ENCODE data around the gene PTPRN2. TPM values are rescaled to one million over a fixed set of nuclear protein-coding genes. Genes with fewer than 3 reads are reported as not detected.

PTPRN2 gene
- total and polyA plus RNA-seq, 8 donors: 12.2 to 49.2 (median 31.8) TPM

GRCh38 chr7:157952050-157952667 is 635.5 kb downstream of the PTPRN2 start:
- no peaks in the 10 kb centered on the region for H3K36me3 ChIP-seq
- no peak overlapping the region for H3K4me3 ChIP-seq
- no peak for FAIRE-seq
- peaks cover 0 to 4% (median 0%) of the 10 kb centered on the region in 4 donors for H3K9me3 ChIP-seq
- WGBS, 2 donors: 86 to 90% methylated on average over 21 of the region's 21 CpGs
- no peak for DNase-seq
- intact Hi-C loops (cut with DNase I): no loop called here
- H3K27ac ChIP-seq: no peak overlapping the region
- ATAC-seq: no peak
- no peaks in the 10 kb centered on the region for H3K27me3 ChIP-seq
- H3K4me1 ChIP-seq: no peaks in the 10 kb centered on the region
- TF ChIP-seq, protein P1, sequence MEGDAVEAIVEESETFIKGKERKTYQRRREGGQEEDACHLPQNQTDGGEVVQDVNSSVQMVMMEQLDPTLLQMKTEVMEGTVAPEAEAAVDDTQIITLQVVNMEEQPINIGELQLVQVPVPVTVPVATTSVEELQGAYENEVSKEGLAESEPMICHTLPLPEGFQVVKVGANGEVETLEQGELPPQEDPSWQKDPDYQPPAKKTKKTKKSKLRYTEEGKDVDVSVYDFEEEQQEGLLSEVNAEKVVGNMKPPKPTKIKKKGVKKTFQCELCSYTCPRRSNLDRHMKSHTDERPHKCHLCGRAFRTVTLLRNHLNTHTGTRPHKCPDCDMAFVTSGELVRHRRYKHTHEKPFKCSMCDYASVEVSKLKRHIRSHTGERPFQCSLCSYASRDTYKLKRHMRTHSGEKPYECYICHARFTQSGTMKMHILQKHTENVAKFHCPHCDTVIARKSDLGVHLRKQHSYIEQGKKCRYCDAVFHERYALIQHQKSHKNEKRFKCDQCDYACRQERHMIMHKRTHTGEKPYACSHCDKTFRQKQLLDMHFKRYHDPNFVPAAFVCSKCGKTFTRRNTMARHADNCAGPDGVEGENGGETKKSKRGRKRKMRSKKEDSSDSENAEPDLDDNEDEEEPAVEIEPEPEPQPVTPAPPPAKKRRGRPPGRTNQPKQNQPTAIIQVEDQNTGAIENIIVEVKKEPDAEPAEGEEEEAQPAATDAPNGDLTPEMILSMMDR (IDR thresholded peaks at IDR 0.05): no peak

DNA sequence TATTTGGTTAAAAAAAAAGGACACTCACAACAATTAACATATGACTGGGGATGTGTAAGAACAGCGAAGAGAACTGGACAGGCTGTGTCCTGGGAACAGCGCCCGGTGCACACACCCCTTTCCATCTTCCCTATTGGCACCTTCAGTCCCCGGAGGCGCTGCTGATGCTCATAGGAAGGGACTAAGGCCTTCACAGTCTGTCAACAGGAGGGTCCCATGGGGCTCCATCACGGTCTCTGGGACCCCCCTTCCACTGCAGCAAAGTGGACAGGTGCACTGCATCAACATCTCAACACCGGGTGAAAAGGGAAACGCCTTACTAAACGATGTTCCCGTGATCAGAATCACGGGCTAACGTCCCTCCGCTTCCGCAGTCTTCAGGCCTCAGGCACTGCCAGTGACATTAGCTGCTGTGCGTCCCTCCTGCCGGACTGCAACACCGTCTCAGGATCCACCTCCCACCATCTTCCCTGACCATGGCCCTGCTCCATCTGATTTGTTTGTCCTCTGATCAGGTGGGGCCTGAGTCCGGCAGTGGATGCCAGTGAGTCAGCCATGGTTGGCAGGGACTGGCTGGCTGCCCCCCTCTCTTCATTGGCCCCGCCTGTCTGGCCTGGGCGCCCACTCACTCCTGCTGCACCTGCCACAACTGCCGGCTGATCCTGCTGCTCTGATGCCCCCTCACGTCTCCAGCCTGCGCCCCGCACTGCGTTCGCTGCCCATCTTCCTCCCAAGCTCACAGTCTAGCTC is 636.1 kb downstream of the PTPRN2 start:
- FAIRE-seq (no peak), ATAC-seq (no peak), DNase-seq (no peak)
- H3K36me3 ChIP-seq: no peaks in the 10 kb centered on the region
- no peaks in the 10 kb centered on the region for H3K4me1 ChIP-seq
- peaks cover 0 to 4% (median 0%) of the 10 kb centered on the region in 4 donors for H3K9me3 ChIP-seq
- H3K27ac ChIP-seq: no peak overlapping the region
- WGBS, 2 donors: 90 to 91% methylated on average over 26 of the region's 26 CpGs
- TF ChIP-seq, protein P1 (IDR thresholded peaks at IDR 0.05): no peak
- no peak overlapping the region for H3K4me3 ChIP-seq
- intact Hi-C loops (cut with DNase I): no loop called here
- no peaks in the 10 kb centered on the region for H3K27me3 ChIP-seq

GRCh38 chr7:157949711-157950110 is 637.9 kb downstream of the PTPRN2 start:
- H3K4me1 ChIP-seq: no peaks in the 10 kb centered on the region
- TF ChIP-seq, protein P1 (IDR thresholded peaks at IDR 0.05): no peak
- H3K27ac ChIP-seq: no peak overlapping the region
- no peaks in the 10 kb centered on the region for H3K36me3 ChIP-seq
- H3K4me3 ChIP-seq: no peak overlapping the region
- DNase-seq (no peak), ATAC-seq (no peak), FAIRE-seq (no peak)
- H3K9me3 ChIP-seq: peaks cover 0 to 4% (median 0%) of the 10 kb centered on the region in 4 donors
- H3K27me3 ChIP-seq: no peaks in the 10 kb centered on the region
- 31 to 66% methylated on average over 3 of the region's 3 CpGs for WGBS, 2 donors
- intact Hi-C loops (cut with DNase I): no loop called here

DNA sequence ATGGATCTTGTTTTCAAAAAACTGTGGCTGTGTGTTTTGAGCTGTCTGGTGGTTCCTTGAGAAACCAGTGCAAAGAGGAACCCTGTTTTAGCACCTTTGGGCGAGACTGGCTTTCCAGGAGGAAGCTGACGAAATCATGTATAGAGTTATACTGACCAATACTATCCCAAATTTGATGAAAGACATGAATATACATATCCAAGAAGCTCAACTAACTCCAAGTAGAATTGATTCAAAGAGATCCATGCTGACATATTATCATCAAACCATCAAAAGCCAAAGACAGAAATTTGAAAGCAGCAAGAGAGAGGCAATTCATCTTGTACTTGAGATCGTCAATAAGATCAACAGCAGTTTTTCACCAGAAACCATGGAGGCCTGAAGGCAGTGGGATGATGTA is 640.1 kb downstream of the PTPRN2 start:
- DNase-seq: no peak
- intact Hi-C loops (cut with DNase I): no loop called here
- H3K4me3 ChIP-seq: no peak overlapping the region
- ATAC-seq: no peak
- H3K9me3 ChIP-seq: peaks cover 0 to 4% (median 0%) of the 10 kb centered on the region in 4 donors
- no peaks in the 10 kb centered on the region for H3K36me3 ChIP-seq
- 92 to 93% methylated on average over 3 of the region's 3 CpGs for WGBS, 2 donors
- FAIRE-seq: no peak
- TF ChIP-seq, protein P1 (IDR thresholded peaks at IDR 0.05): no peak
- no peak overlapping the region for H3K27ac ChIP-seq
- no peaks in the 10 kb centered on the region for H3K27me3 ChIP-seq
- no peaks in the 10 kb centered on the region for H3K4me1 ChIP-seq
